ENCODE data around the gene SCUBE3. TPM values are rescaled to one million over a fixed set of nuclear protein-coding genes. Genes with fewer than 3 reads are reported as not detected.

SCUBE3 gene
- total and polyA plus RNA-seq, 9 of the 15 experiments (the other 6 are each of a cell fraction or from before 2014, with no cell fraction given) = 0.01 to 0.11 TPM; not detected in 7

- no peak for TF ChIP-seq ZKSCAN1 (IDR thresholded peaks at IDR 0.05; ENCODE audit: low read depth, low read length)
- no peak for TF ChIP-seq CHCHD3 (CRISPR knock-in tag; IDR thresholded peaks at IDR 0.05)
- no peak for TF ChIP-seq TRIM25 (IDR thresholded peaks at IDR 0.05; ENCODE audit: borderline replicate concordance)
- TF ChIP-seq ZKSCAN3 (CRISPR knock-in tag; IDR thresholded peaks at IDR 0.05) = no peak
- TF ChIP-seq, protein P1, sequence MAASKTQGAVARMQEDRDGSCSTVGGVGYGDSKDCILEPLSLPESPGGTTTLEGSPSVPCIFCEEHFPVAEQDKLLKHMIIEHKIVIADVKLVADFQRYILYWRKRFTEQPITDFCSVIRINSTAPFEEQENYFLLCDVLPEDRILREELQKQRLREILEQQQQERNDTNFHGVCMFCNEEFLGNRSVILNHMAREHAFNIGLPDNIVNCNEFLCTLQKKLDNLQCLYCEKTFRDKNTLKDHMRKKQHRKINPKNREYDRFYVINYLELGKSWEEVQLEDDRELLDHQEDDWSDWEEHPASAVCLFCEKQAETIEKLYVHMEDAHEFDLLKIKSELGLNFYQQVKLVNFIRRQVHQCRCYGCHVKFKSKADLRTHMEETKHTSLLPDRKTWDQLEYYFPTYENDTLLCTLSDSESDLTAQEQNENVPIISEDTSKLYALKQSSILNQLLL (CRISPR knock-in tag; IDR thresholded peaks at IDR 0.05; ENCODE audit: borderline replicate concordance) = no peak
Observed at GRCh38 chr6:35229304-35229703, 15.5 kb downstream of the SCUBE3 start (continued).

- Histone ChIP-seq H4K20me1 (replicated peaks; ENCODE audit: control insufficient read depth, insufficient read depth, low read length) (no peaks in the 10 kb centered on the region; the same call in 1 of the 2 replicates), H3K79me2 (ENCODE audit: control insufficient read depth, insufficient read depth, low read length) (no peaks in the 10 kb centered on the region), H3K36me3 (ENCODE audit: control insufficient read depth, insufficient read depth, low read length) (no peaks in the 10 kb centered on the region), H3K9me3 (replicated peaks; ENCODE audit: control insufficient read depth, insufficient read depth, low read depth, low read length) (no peaks in the 10 kb centered on the region; the same call in 1 of the 2 replicates), H3K4me1 (replicated peaks in 1 of 2; ENCODE audit: control insufficient read depth in 2 of 2, insufficient read depth in 2 of 2, low read length in 2 of 2) (no peaks in the 10 kb centered on the region), H3K4me2 (ENCODE audit: insufficient read depth, low read length) (no peak overlapping the region), H3K9ac (ENCODE audit: insufficient read depth in 1 of 2, low read depth in 2 of 2, low read length in 2 of 2) (no peak overlapping the region), H3K4me3 (no peak overlapping the region), H3K27ac (ENCODE audit: extremely low read depth, low read depth, low read length) (no peak overlapping the region), H2AFZ (ENCODE audit: low read depth, low read length) (no peak overlapping the region), H3K27me3 (ENCODE audit: control insufficient read depth in 2 of 2, insufficient read depth in 2 of 2, low read length in 2 of 2) (no peaks in the 10 kb centered on the region; a peak in 2 of 5 replicates), H3K9me1 (ENCODE audit: control insufficient read depth, insufficient read depth, low read length) (no peaks in the 10 kb centered on the region)
- ATAC-seq (no peak), FAIRE-seq (no peak), DNase-seq (ENCODE audit: extremely low read depth in 1 of 4, low spot score in 3 of 4) (no peak)
- CTCF ChIA-PET (ENCODE audit: low intra/inter-chr PET ratio) = no interaction called here
- BruUV-seq (replicated peaks) = no TSS peak
- in situ Hi-C loops (cut with MboI) = no loop called here
- intact Hi-C loops (cut with micrococcal nuclease) = no loop called here
- 47% methylated on average over 1 of the region's 1 CpG for WGBS (ENCODE audit: insufficient coverage, low coverage, missing lambda C conversion rate)
- POLR2A ChIA-PET = interaction anchor here (0.6 to 4.3 kb wide), 9 partner anchors 9 to 1033 kb away, joined by 3 to 26 read pairs (median 4); partner anchors contain the start of gene ZNF76
- TF ChIP-seq, protein P2, sequence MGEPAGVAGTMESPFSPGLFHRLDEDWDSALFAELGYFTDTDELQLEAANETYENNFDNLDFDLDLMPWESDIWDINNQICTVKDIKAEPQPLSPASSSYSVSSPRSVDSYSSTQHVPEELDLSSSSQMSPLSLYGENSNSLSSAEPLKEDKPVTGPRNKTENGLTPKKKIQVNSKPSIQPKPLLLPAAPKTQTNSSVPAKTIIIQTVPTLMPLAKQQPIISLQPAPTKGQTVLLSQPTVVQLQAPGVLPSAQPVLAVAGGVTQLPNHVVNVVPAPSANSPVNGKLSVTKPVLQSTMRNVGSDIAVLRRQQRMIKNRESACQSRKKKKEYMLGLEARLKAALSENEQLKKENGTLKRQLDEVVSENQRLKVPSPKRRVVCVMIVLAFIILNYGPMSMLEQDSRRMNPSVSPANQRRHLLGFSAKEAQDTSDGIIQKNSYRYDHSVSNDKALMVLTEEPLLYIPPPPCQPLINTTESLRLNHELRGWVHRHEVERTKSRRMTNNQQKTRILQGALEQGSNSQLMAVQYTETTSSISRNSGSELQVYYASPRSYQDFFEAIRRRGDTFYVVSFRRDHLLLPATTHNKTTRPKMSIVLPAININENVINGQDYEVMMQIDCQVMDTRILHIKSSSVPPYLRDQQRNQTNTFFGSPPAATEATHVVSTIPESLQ (CRISPR knock-in tag; IDR thresholded peaks at IDR 0.05) = no peak
- TF ChIP-seq ADNP (tag; IDR thresholded peaks at IDR 0.05) (no peak), SMARCA4 (IDR thresholded peaks at IDR 0.05) (no peak), ZNF174 (CRISPR knock-in tag; IDR thresholded peaks at IDR 0.05) (no peak), ZNF57 (CRISPR knock-in tag; IDR thresholded peaks at IDR 0.05) (no peak), ZNF445 (CRISPR knock-in tag; IDR thresholded peaks at IDR 0.05; ENCODE audit: low read depth) (no peak), KDM2B (CRISPR knock-in tag; IDR thresholded peaks at IDR 0.05) (no peak), FOXO4 (CRISPR knock-in tag; IDR thresholded peaks at IDR 0.05) (no peak), ZNF444 (CRISPR knock-in tag; IDR thresholded peaks at IDR 0.05) (no peak)
Observed at GRCh38 chr6:35230498-35230897, 16.7 kb downstream of the SCUBE3 start.
